Measurements from ENCODE around the gene HAGHL. TPM values are rescaled to one million over a fixed set of nuclear protein-coding genes. Genes with fewer than 3 reads are reported as not detected.

HAGHL gene
- total and polyA plus RNA-seq, 2 experiments from 2014 or later, result 21.6 to 35.3 TPM

- Histone ChIP-seq H3K27ac (ENCODE audit: low read depth) (no peak overlapping the region), H3K27me3 (ENCODE audit: insufficient read depth) (peaks cover 80% of the 10 kb centered on the region), H3F3A (replicated peaks; ENCODE audit: low read depth) (0 out of 2 replicates have a peak, but pooled peaks cover 3% of the 10 kb centered on the region), H3K36me3 (ENCODE audit: insufficient read depth) (no peaks in the 10 kb centered on the region), H3K9me2 (ENCODE audit: insufficient read depth) (no peaks in the 10 kb centered on the region), H3K4me3 (peak overlapping the region; percentile 68), H3K4me1 (ENCODE audit: insufficient read depth) (no peaks in the 10 kb centered on the region; the same call in 1 of the 2 replicates), H3K4me2 (peak overlapping the region; percentile 85), H3K79me2 (replicated peaks; ENCODE audit: insufficient read depth) (no peaks in the 10 kb centered on the region), H2AFZ (no peak overlapping the region), H4K20me1 (replicated peaks; ENCODE audit: insufficient read depth) (no peaks in the 10 kb centered on the region; the same call in 1 of the 2 replicates)
- no peak for TF ChIP-seq ZNF331 (CRISPR knock-in tag; IDR thresholded peaks at IDR 0.05; ENCODE audit: low read depth)
- TF ChIP-seq ZNF462 (CRISPR knock-in tag; IDR thresholded peaks at IDR 0.05), result no peak
- TF ChIP-seq ETS1 (IDR thresholded peaks at IDR 0.05), result no peak
- no peak for TF ChIP-seq EZH2 (IDR thresholded peaks at IDR 0.05; ENCODE audit: low read depth, unreplicated experiment)
- TF ChIP-seq STAT1 (IDR thresholded peaks at IDR 0.05; ENCODE audit: unreplicated experiment), result no peak
- TF ChIP-seq JUNB (IDR thresholded peaks at IDR 0.05; ENCODE audit: unreplicated experiment), result no peak
- TF ChIP-seq EZH2phosphoT487 (IDR thresholded peaks at IDR 0.05; ENCODE audit: unreplicated experiment), result no peak
- TF ChIP-seq POLR2AphosphoS5 (IDR thresholded peaks at IDR 0.05; ENCODE audit: low read depth), result no peak
- no peak for TF ChIP-seq NANOG (IDR thresholded peaks at IDR 0.05; ENCODE audit: borderline replicate concordance)
- TF ChIP-seq CTCF (conservative IDR thresholded peaks at IDR 0.05; ENCODE audit: low read depth in 2 of 2), result no peak
- no peak for TF ChIP-seq REST (IDR thresholded peaks at IDR 0.05; ENCODE audit: unreplicated experiment)
- TF ChIP-seq ZNF114 (CRISPR knock-in tag; IDR thresholded peaks at IDR 0.05), result no peak
- TF ChIP-seq CREB1 (CRISPR knock-in tag; IDR thresholded peaks at IDR 0.05; ENCODE audit: low read depth), result no peak
- ATAC-seq (peak; percentile 1; the same call in 2 of the 3 replicates), DNase-seq (ENCODE audit: low spot score) (no peak)
- Mint-ChIP-seq H3K36me3 (ENCODE audit: low read depth) (no peaks in the 10 kb centered on the region), H3K27ac (no peak overlapping the region), H3K27me3 (ENCODE audit: insufficient read depth, low read depth, poor library complexity) (peaks cover 57% of the 10 kb centered on the region), H3K9me3 (no peaks in the 10 kb centered on the region; the same call in 1 of the 3 replicates), H3K4me1 (peaks cover 3% of the 10 kb centered on the region; the same call in 2 of the 3 replicates), H3K4me3 (peak overlapping the region; percentile 52; the same call in 2 of the 3 replicates)
Observed at GRCh38 chr16:694863-695354, 32.0 kb upstream of the HAGHL start.
